Calu3 (cell line): ENCODE measurements around the gene ANKFY1. TPM values are rescaled to one million over a fixed set of nuclear protein-coding genes. Genes with fewer than 3 reads are reported as not detected.

ENCODE experiments used
- BruUV-seq: library from RNA; stranded (reverse); fragments of 400-500 nt; replicated peaks from 2 replicates; lab custom pipeline; 2021; lab: Mats Ljungman, UMichigan
- CTCF ChIA-PET: fragments of 300-600 bp; sonication (Branson Sonifier 250); formaldehyde crosslinking; loops from one replicate; lab custom pipeline; 2022; ENCODE audit warnings: antibody characterized with exemption; lab: Charles Lee
- DNase-seq: peaks from one replicate; pipeline ENCODE4 v3.0.0; 2022
- H3K27ac Mint-ChIP-seq: one replicate; pipeline ENCODE4 v1.8.0; 2022; ENCODE audit warnings: mixed read lengths; ENCODE audit not compliant: unreplicated experiment
- H3K27me3 Mint-ChIP-seq: one replicate; pipeline ENCODE4 v1.8.0; 2022; ENCODE audit warnings: mixed read lengths; ENCODE audit not compliant: unreplicated experiment
- H3K36me3 Mint-ChIP-seq: one replicate; pipeline ENCODE4 v1.8.0; 2022; ENCODE audit warnings: mild to moderate bottlenecking, moderate library complexity, mixed read lengths; ENCODE audit not compliant: insufficient read depth, unreplicated experiment
- H3K4me1 Mint-ChIP-seq: one replicate; pipeline ENCODE4 v1.8.0; 2022; ENCODE audit warnings: mild to moderate bottlenecking, low read depth, mixed read lengths; ENCODE audit not compliant: unreplicated experiment
- H3K4me3 Mint-ChIP-seq: one replicate; pipeline ENCODE4 v1.8.0; 2022; ENCODE audit warnings: mild to moderate bottlenecking, low read depth, moderate library complexity, mixed read lengths; ENCODE audit not compliant: unreplicated experiment
- H3K9me3 Mint-ChIP-seq: one replicate; pipeline ENCODE4 v1.8.0; 2022; ENCODE audit warnings: low read depth, mixed read lengths; ENCODE audit not compliant: unreplicated experiment
- intact Hi-C: fragments of 100-400 bp; cut with micrococcal nuclease; formaldehyde crosslinking; loops from one replicate; pipeline ENCODE4 v1.10.0; 2022; ENCODE audit not compliant: unreplicated experiment
- total RNA-seq: library from RNA; stranded (reverse); gene quantifications from 2 replicates; pipeline ENCODE4 v1.2.3, GENCODE V29; 2022
- TF ChIP-seq, protein P1 (sequence below): fragments of 200-600 bp; IDR thresholded peaks from one replicate; pipeline ENCODE4 v1.8.0; 2022; ENCODE audit warnings: antibody characterized with exemption; ENCODE audit not compliant: unreplicated experiment

The ANKFY1 gene
- total RNA-seq, 1 experiment from 2014 or later: 46.8 TPM

DNA sequence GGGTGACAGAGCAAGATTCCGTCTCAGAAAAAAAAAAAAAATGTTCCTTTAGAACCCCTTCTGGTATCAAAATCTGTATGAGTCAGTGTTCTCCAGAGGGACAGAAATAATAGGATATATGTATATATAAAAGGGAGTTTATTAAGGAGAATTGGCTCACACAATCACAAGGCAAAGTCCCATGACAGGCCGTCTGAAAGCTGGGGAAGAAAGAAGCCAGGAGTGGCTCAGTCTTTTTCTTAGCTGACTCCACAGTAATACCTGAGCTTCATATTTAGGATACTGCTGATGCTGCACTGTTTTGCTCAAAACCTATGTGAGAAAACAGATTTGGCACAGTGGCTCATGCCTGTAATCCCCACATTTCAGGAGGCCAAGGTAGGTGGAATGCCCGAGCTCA lies 143.4 kb downstream of the ANKFY1 start:
- H3K27me3 Mint-ChIP-seq: no peaks in the 10 kb centered on the region
- TF ChIP-seq, protein P1, sequence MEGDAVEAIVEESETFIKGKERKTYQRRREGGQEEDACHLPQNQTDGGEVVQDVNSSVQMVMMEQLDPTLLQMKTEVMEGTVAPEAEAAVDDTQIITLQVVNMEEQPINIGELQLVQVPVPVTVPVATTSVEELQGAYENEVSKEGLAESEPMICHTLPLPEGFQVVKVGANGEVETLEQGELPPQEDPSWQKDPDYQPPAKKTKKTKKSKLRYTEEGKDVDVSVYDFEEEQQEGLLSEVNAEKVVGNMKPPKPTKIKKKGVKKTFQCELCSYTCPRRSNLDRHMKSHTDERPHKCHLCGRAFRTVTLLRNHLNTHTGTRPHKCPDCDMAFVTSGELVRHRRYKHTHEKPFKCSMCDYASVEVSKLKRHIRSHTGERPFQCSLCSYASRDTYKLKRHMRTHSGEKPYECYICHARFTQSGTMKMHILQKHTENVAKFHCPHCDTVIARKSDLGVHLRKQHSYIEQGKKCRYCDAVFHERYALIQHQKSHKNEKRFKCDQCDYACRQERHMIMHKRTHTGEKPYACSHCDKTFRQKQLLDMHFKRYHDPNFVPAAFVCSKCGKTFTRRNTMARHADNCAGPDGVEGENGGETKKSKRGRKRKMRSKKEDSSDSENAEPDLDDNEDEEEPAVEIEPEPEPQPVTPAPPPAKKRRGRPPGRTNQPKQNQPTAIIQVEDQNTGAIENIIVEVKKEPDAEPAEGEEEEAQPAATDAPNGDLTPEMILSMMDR: no peak
- intact Hi-C loops: no loop called here
- H3K27ac Mint-ChIP-seq: no peak overlapping the region
- BruUV-seq: no TSS peak
- no peak overlapping the region for H3K4me3 Mint-ChIP-seq
- CTCF ChIA-PET: no interaction called here
- no peaks in the 10 kb centered on the region for H3K9me3 Mint-ChIP-seq
- peaks cover 6% of the 10 kb centered on the region for H3K36me3 Mint-ChIP-seq
- DNase-seq: no peak
- H3K4me1 Mint-ChIP-seq: no peaks in the 10 kb centered on the region

DNA sequence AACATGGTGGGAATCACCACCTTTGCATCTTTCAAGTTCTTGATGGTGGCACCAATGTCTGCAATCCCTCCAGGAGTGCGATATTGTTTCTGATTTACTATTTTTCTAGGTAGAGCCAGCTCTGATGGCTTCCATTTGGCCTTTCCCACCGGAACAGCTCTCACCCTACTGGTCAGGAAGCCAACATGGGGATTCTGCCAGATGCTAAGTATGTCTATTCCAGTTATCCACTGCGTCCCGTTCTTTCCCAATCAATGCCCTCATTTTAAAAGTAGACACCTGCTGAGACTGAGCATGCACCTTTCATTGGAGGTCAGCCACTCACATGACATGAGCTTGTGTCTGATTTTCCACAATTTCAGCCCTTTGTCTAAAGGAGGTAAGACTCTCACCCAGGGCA lies 144.5 kb downstream of the ANKFY1 start:
- Mint-ChIP-seq H3K9me3 (no peaks in the 10 kb centered on the region), H3K4me1 (no peaks in the 10 kb centered on the region), H3K27ac (no peak overlapping the region), H3K36me3 (peaks cover 6% of the 10 kb centered on the region), H3K27me3 (no peaks in the 10 kb centered on the region), H3K4me3 (no peak overlapping the region)
- intact Hi-C loops: no loop called here
- TF ChIP-seq, protein P1: no peak
- BruUV-seq: no TSS peak
- no peak for DNase-seq
- CTCF ChIA-PET: interaction anchor here (0.6 kb wide), 1 partner anchor 139 kb away, joined by 6 read pairs; no protein-coding TSS in a partner anchor

DNA sequence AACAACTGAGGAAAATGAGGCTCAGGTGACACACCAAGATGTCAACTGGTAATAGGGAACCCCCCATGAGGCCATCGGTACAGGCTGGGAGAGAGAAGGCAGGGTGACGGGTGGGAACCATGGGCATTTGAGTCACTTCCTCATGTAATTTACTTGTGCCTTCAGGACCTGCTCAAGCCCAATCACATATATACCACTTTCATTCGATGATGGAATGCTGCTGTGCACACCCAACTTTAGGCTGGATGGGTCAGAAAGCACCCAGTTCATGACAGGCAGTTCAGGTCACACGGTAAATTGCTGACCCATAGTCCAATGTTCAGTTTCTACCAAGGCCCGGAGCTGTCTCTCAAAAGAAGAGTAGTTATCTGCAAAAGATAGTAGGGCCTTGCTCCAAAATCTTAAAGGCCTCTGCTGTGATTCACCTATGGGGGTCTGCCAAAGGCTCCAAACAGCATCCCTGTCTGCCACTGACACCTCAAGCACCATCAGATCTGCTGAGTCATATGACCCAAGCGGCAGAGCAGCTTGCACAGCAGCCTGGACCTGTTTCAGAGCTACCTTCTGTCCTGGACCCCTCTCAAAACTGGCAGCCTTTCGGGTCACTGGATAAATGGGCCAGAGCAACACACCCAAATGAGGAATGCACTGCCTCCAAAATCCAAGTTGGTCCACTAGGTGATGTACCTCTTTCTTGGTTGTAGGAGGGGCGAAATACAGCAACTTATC lies 145.6 kb downstream of the ANKFY1 start:
- no TSS peak for BruUV-seq
- TF ChIP-seq, protein P1: no peak
- DNase-seq: no peak
- Mint-ChIP-seq H3K4me3 (no peak overlapping the region), H3K27ac (no peak overlapping the region), H3K27me3 (no peaks in the 10 kb centered on the region), H3K36me3 (peaks cover 11% of the 10 kb centered on the region), H3K4me1 (no peaks in the 10 kb centered on the region), H3K9me3 (no peaks in the 10 kb centered on the region)
- intact Hi-C loops: no loop called here
- CTCF ChIA-PET: no interaction called here

DNA sequence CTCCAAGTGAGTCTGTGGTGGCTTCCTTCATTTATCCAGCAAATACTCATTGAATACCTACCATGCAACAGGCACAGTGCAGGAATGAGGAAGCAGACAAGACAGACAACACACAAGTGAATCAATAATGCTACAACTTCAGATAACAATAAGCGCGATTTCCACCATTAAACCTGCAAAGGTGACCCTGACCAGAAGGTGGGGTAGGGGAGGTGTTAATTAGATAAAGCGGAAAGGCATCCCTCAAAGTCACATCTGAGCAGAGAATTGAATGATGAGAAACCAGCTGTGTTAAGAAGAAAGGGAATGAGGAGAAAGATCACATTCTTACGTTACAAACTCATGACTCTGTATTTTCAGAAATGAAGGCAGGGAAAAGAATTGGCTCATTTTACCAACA lies 147.3 kb downstream of the ANKFY1 start:
- DNase-seq: no peak
- H3K9me3 Mint-ChIP-seq: no peaks in the 10 kb centered on the region
- peaks cover 12% of the 10 kb centered on the region for H3K36me3 Mint-ChIP-seq
- no TSS peak for BruUV-seq
- no peaks in the 10 kb centered on the region for H3K27me3 Mint-ChIP-seq
- no peak overlapping the region for H3K27ac Mint-ChIP-seq
- CTCF ChIA-PET: no interaction called here
- intact Hi-C loops: no loop called here
- H3K4me3 Mint-ChIP-seq: no peak overlapping the region
- H3K4me1 Mint-ChIP-seq: no peaks in the 10 kb centered on the region
- TF ChIP-seq, protein P1: no peak

Other genes starting within 250 kb of the ANKFY1 start
- gene ZZEF1, start 120.9 kb downstream of the ANKFY1 start, total RNA-seq: 25.3 and 25.9 TPM in 2 replicates
- gene CYB5D2, start 120.8 kb downstream of the ANKFY1 start, total RNA-seq: 3.3 and 4.1 TPM in 2 replicates
- 52.0 and 52.5 TPM in 2 replicates for gene UBE2G1, start 102.7 kb upstream of the ANKFY1 start, total RNA-seq
- gene SPNS3, start 170.0 kb upstream of the ANKFY1 start, total RNA-seq: 1.4 and 2.1 TPM in 2 replicates
- gene SPNS2, start 234.9 kb upstream of the ANKFY1 start, total RNA-seq: 63.4 and 104 TPM in 2 replicates